DND-41 (cell line): ENCODE measurements around the gene ZBTB8B.
"Not testable (repeated sequence)": the region's sequence is repeated elsewhere in the genome, so short reads cannot be mapped to it uniquely, and the experiment has no call there.

Experiments
- ATAC-seq: fragments of 200-7000 bp; cut with Tn5 transposase; 3 replicates; pipeline ENCODE4 v1.9.1; 2021; ENCODE audit warnings: low read depth; ENCODE audit not compliant: insufficient read depth
- DNase-seq: peaks from one replicate; pipeline ENCODE4 v3.0.0-alpha.2; 2020
- H2AFZ ChIP-seq: 2 replicates; pipeline ENCODE4 v1.6.0; 2012; ENCODE audit warnings: low read depth, low read length
- H3K27ac ChIP-seq: 2 replicates; pipeline ENCODE4 v1.5.1; 2012; ENCODE audit warnings: low read length, inconsistent platforms
- H3K27me3 ChIP-seq: fragments of 200-600 bp; sonication (generic); 2 replicates; pipeline ENCODE4 v1.6.0; 2012; ENCODE audit warnings: low read length, mild to moderate bottlenecking, inconsistent platforms; ENCODE audit not compliant: insufficient read depth, poor library complexity
- H3K36me3 ChIP-seq: 2 replicates; pipeline ENCODE4 v1.5.1; 2012; ENCODE audit warnings: low read length, inconsistent platforms; ENCODE audit not compliant: insufficient read depth
- H3K4me1 ChIP-seq: 2 replicates; pipeline ENCODE4 v1.5.1; 2012; ENCODE audit warnings: mild to moderate bottlenecking, low read length; ENCODE audit not compliant: insufficient read depth
- H3K4me2 ChIP-seq: 2 replicates; pipeline ENCODE4 v1.6.0; 2012; ENCODE audit warnings: mild to moderate bottlenecking, moderate library complexity, low read length, inconsistent platforms; ENCODE audit not compliant: insufficient read depth
- H3K4me3 ChIP-seq, 2 experiments: fragments of 200-600 bp in 1 of 2; shearing (Covaris generic) in 1 of 2; 2 replicates each; pipeline ENCODE4 v1.5.1; 2012 to 2016; ENCODE audit warnings: inconsistent platforms in 2 of 2, low read length in 2 of 2, mild to moderate bottlenecking in 2 of 2, low read depth in 1 of 2, moderate library complexity in 1 of 2
- H3K79me2 ChIP-seq: 2 replicates; pipeline ENCODE4 v1.6.0; 2012; ENCODE audit warnings: low read length, inconsistent platforms; ENCODE audit not compliant: insufficient read depth
- H3K9ac ChIP-seq: 2 replicates; pipeline ENCODE4 v1.6.0; 2012; ENCODE audit warnings: low read depth, mild to moderate bottlenecking, inconsistent platforms, low read length, moderate library complexity
- H3K9me3 ChIP-seq: 2 replicates; pipeline ENCODE4 v1.5.1; 2012; ENCODE audit warnings: low read length, moderate library complexity, mild to moderate bottlenecking, inconsistent platforms; ENCODE audit not compliant: insufficient read depth, severe bottlenecking
- H4K20me1 ChIP-seq: 2 replicates; pipeline ENCODE4 v1.6.0; 2012; ENCODE audit warnings: low read length; ENCODE audit not compliant: insufficient read depth
- EZH2 ChIP-seq: IDR thresholded peaks from 3 replicates; pipeline ENCODE4 v1.6.1; 2012; ENCODE audit warnings: borderline replicate concordance, low read depth, mild to moderate bottlenecking, moderate library complexity, low read length, inconsistent platforms; ENCODE audit not compliant: severe bottlenecking
- TF ChIP-seq, protein P1 (sequence below): IDR thresholded peaks from 2 replicates; pipeline ENCODE4 v1.5.1; 2012; ENCODE audit warnings: borderline replicate concordance, low read length, moderate library complexity, mild to moderate bottlenecking; ENCODE audit not compliant: poor library complexity, severe bottlenecking; ENCODE audit errors: extremely low read depth

Gene ZBTB8B

DNA sequence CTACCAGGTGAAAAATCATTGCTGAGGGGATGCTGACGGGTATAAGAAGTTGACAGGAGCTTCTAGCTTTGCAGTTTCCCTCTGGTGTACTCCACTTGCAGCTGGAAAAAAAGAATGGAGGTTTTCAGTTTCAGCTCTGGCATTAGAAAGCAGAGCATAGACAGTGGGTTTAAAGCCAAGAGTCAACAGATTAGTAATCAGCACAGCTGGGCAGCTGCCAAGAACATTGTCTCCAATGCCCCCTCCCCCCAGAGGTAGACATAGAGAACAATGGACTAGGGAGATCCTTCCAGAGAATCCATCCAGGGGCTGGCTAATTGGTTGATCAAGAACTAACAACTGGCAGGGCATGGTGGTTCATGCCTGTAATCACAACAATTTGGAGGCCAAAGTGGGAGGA, 10.1 kb upstream of the ZBTB8B start:
- Histone ChIP-seq H3K27ac (no peak overlapping the region), H3K4me1 (no peaks in the 10 kb centered on the region), H3K27me3 (no peaks in the 10 kb centered on the region), H4K20me1 (no peaks in the 10 kb centered on the region), H3K4me2 (no peak overlapping the region), H3K9ac (no peak overlapping the region), H3K79me2 (no peaks in the 10 kb centered on the region), H2AFZ (no peak overlapping the region), H3K36me3 (no peaks in the 10 kb centered on the region), H3K9me3 (peaks cover 14% of the 10 kb centered on the region), H3K4me3 (no peak overlapping the region)
- ATAC-seq: no peak
- TF ChIP-seq EZH2: no peak
- TF ChIP-seq, protein P1, sequence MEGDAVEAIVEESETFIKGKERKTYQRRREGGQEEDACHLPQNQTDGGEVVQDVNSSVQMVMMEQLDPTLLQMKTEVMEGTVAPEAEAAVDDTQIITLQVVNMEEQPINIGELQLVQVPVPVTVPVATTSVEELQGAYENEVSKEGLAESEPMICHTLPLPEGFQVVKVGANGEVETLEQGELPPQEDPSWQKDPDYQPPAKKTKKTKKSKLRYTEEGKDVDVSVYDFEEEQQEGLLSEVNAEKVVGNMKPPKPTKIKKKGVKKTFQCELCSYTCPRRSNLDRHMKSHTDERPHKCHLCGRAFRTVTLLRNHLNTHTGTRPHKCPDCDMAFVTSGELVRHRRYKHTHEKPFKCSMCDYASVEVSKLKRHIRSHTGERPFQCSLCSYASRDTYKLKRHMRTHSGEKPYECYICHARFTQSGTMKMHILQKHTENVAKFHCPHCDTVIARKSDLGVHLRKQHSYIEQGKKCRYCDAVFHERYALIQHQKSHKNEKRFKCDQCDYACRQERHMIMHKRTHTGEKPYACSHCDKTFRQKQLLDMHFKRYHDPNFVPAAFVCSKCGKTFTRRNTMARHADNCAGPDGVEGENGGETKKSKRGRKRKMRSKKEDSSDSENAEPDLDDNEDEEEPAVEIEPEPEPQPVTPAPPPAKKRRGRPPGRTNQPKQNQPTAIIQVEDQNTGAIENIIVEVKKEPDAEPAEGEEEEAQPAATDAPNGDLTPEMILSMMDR: no peak
- no peak for DNase-seq

DNA sequence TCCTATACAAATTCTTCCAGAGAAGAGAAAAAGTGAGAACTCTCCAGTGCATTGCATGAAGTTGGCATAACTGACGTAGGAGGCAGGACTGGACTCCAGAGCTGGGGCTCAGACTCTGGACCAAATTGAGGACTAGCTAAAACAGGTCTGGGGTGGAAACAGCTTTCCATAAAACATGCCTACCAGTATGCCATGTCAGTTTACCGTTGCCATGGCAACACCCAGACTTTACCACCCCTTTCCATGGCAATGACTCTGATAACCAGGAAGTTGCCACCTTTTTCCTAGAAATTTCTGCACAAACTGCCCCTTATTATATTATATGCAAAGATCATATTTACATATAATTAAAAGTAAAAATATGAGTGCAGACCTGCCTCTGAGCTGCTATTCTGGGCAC, 8.9 kb upstream of the ZBTB8B start:
- Histone ChIP-seq H3K36me3 (no peaks in the 10 kb centered on the region), H3K9me3 (peaks cover 12% of the 10 kb centered on the region), H4K20me1 (no peaks in the 10 kb centered on the region), H3K27me3 (no peaks in the 10 kb centered on the region), H3K79me2 (no peaks in the 10 kb centered on the region), H2AFZ (no peak overlapping the region), H3K4me3 (no peak overlapping the region), H3K27ac (no peak overlapping the region), H3K4me1 (no peaks in the 10 kb centered on the region), H3K4me2 (no peak overlapping the region), H3K9ac (no peak overlapping the region)
- DNase-seq (no peak), ATAC-seq (no peak)
- no peak for TF ChIP-seq EZH2
- TF ChIP-seq, protein P1: no peak

DNA sequence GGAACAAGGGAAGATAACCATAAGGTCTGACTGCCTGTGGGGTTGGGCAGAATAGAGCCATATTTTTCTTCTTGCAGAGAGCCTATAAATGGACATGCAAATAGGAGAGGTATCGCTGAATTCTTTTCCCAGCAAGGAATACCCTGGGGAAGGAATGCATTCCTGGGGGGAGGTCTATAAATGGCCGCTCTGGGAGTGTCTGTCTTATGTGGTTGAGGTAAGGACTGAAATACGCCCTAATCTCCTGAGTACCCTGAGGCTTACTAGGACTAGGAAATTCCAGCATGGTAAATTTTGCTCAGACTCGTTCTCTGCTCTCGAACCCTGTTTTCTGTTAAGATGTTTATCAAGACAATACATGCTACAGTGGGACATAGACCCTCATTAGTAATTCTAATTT, 6.1 kb upstream of the ZBTB8B start:
- H4K20me1 ChIP-seq, H2AFZ ChIP-seq, H3K4me3 ChIP-seq, H3K36me3 ChIP-seq, H3K27ac ChIP-seq, H3K79me2 ChIP-seq, H3K27me3 ChIP-seq, H3K9ac ChIP-seq, H3K4me2 ChIP-seq, H3K4me1 ChIP-seq, DNase-seq, ATAC-seq: not testable (repeated sequence)
- peaks cover 12% of the 10 kb centered on the region for H3K9me3 ChIP-seq

DNA sequence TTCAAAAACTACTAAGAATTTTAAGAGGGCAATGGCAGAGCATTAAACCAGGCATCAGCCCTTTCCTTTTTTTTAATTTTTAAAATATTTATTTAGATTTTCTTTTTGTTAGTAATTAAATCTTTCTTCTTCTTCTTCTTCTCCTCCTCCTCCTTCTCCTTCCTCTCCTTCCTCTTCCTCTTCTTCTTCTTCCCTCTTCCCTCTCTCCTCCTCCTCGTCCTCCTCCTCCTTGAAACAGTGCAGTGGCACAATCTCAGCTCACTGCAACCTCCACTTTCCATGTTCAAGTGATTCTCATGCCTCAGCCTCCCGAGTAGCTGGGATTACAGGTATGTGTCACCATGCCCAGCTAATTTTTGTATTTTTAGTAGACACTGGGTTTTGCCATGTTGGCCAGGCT, 1.9 kb upstream of the ZBTB8B start:
- not testable (repeated sequence) for H2AFZ ChIP-seq, H3K27ac ChIP-seq, H3K4me3 ChIP-seq, H3K4me2 ChIP-seq, H3K27me3 ChIP-seq, DNase-seq, H3K4me1 ChIP-seq, ATAC-seq, H3K79me2 ChIP-seq, H4K20me1 ChIP-seq, H3K9ac ChIP-seq, H3K36me3 ChIP-seq
- H3K9me3 ChIP-seq: peaks cover 10% of the 10 kb centered on the region
